Endodermal cell (in vitro differentiated cells): Measurements from ENCODE around the gene CD22. TPM values are rescaled to one million over a fixed set of nuclear protein-coding genes. Genes with fewer than 3 reads are reported as not detected.

Experiments used
- DNase-seq: peaks from one replicate; pipeline ENCODE4 v3.0.0-alpha.2; 2017
- H3K27ac ChIP-seq: 2 replicates; pipeline ENCODE4 v1.5.1; 2013; ENCODE audit warnings: mild to moderate bottlenecking, low read depth, low read length, moderate library complexity
- H3K27me3 ChIP-seq: 2 replicates; pipeline ENCODE4 v1.6.1; 2013; ENCODE audit warnings: mild to moderate bottlenecking, low read length, moderate library complexity; ENCODE audit not compliant: insufficient read depth, control insufficient read depth, poor library complexity, severe bottlenecking
- H3K36me3 ChIP-seq: 2 replicates; pipeline ENCODE4 v1.7.0; 2013; ENCODE audit warnings: mild to moderate bottlenecking, low read length, moderate library complexity; ENCODE audit not compliant: control insufficient read depth, insufficient read depth
- H3K4me1 ChIP-seq: one replicate; pipeline ENCODE4 v1.7.0; 2013; ENCODE audit warnings: low read length; ENCODE audit not compliant: control insufficient read depth, insufficient read depth
- H3K4me3 ChIP-seq: 2 replicates; pipeline ENCODE4 v1.5.1; 2013; ENCODE audit warnings: mild to moderate bottlenecking, low read length, moderate library complexity
- H3K9ac ChIP-seq: 2 replicates; pipeline ENCODE4 v1.6.1; 2013; ENCODE audit warnings: mild to moderate bottlenecking, low read length, moderate library complexity; ENCODE audit not compliant: poor library complexity, severe bottlenecking; ENCODE audit errors: extremely low read depth
- H3K9me3 ChIP-seq: 2 replicates; pipeline ENCODE4 v1.6.1; 2013; ENCODE audit warnings: mild to moderate bottlenecking, low read length, moderate library complexity; ENCODE audit not compliant: control insufficient read depth
- H3K27ac Mint-ChIP-seq: 2 replicates; pipeline ENCODE4 v1.8.0; 2020; ENCODE audit warnings: mixed read lengths
- H3K27me3 Mint-ChIP-seq: 2 replicates; pipeline ENCODE4 v1.8.0; 2021; ENCODE audit warnings: mild to moderate bottlenecking, mixed read lengths; ENCODE audit not compliant: insufficient read depth
- H3K36me3 Mint-ChIP-seq: 2 replicates; pipeline ENCODE4 v1.8.0; 2020; ENCODE audit warnings: low read depth, mixed read lengths
- H3K4me1 Mint-ChIP-seq: 2 replicates; pipeline ENCODE4 v1.8.0; 2020; ENCODE audit warnings: mixed read lengths
- H3K4me3 Mint-ChIP-seq: 2 replicates; pipeline ENCODE4 v1.8.0; 2020; ENCODE audit warnings: mild to moderate bottlenecking, moderate library complexity, mixed read lengths
- H3K9me3 Mint-ChIP-seq: 2 replicates; pipeline ENCODE4 v1.8.0; 2020; ENCODE audit warnings: mild to moderate bottlenecking, mixed read lengths
- WGBS, 2 experiments: methylation state at CpG; one replicate each; pipeline versions ENCODE4 v1.1.5 to v1.1.7; 2013; ENCODE audit warnings: missing lambda C conversion rate in 2 of 2, mixed read lengths in 1 of 2; ENCODE audit not compliant: insufficient coverage in 1 of 2, insufficient read length in 1 of 2; 5-methylcytosine and 5-hydroxymethylcytosine counted together
- total RNA-seq, 2 donors: library from RNA; stranded (reverse); fragmentation: NEBNext Ultra II Directional in 1 of 2; extraction: Animal tissue kit (Norgen Biotek cat#: 25700) in 1 of 2; gene quantifications; 2 replicates in 1 of 2; 3 replicates in 1 of 2; pipeline ENCODE4 v1.2.1, GENCODE V29; 2021
- TF ChIP-seq, protein P1 (sequence below): fragments of 200-600 bp; sonication (generic); conservative IDR thresholded peaks from 2 replicates; pipeline ENCODE4 v1.5.0; 2021; ENCODE audit warnings: antibody characterized with exemption, mild to moderate bottlenecking

CD22 gene
- total RNA-seq, 2 donors from 2014 or later: not detected

DNA sequence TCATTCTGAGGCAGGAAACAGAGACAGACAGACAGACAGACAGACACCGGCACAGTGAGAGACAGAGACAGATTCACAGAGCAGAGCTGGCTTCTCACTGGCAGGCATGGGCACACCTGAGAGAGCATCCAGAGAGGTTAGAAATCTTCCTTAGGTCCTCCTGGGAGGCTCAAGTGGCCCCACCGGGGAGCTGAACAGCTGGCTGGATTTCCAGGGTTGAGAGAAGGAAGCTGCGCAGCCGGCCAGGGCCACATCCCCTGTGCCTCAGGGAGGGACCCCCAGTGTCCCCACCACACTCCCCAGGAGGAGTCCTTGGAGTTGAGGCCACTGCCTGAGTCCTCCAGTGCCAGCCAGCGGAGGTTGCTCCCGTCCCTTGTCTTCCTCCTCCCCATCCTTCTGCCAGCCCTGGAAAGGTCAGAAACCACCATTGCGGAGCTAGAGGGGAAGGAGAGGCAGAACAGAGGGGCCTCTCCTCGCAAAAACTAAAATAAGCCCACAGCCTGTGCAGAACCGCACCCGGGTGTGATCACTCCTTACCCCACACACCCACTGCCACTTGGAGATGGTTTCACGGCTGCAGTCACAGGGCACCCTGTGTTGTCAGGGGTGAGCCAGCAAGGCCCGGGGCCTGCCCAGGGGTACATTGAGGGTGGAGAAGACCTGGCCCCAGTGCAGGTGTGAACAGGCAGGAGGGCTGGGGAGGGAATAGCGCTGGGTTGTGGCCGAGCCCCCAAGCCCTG lies 33.4 kb downstream of the CD22 start:
- peaks cover 2% of the 10 kb centered on the region for H3K27me3 Mint-ChIP-seq
- no peak for DNase-seq
- Histone ChIP-seq H3K4me3 (no peak overlapping the region), H3K36me3 (no peaks in the 10 kb centered on the region), H3K27me3 (no peaks in the 10 kb centered on the region), H3K27ac (no peak overlapping the region), H3K9ac (no peak overlapping the region), H3K4me1 (no peaks in the 10 kb centered on the region), H3K9me3 (no peaks in the 10 kb centered on the region)
- TF ChIP-seq, protein P1, sequence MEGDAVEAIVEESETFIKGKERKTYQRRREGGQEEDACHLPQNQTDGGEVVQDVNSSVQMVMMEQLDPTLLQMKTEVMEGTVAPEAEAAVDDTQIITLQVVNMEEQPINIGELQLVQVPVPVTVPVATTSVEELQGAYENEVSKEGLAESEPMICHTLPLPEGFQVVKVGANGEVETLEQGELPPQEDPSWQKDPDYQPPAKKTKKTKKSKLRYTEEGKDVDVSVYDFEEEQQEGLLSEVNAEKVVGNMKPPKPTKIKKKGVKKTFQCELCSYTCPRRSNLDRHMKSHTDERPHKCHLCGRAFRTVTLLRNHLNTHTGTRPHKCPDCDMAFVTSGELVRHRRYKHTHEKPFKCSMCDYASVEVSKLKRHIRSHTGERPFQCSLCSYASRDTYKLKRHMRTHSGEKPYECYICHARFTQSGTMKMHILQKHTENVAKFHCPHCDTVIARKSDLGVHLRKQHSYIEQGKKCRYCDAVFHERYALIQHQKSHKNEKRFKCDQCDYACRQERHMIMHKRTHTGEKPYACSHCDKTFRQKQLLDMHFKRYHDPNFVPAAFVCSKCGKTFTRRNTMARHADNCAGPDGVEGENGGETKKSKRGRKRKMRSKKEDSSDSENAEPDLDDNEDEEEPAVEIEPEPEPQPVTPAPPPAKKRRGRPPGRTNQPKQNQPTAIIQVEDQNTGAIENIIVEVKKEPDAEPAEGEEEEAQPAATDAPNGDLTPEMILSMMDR: no peak
- no peaks in the 10 kb centered on the region for H3K36me3 Mint-ChIP-seq
- 92 to 100% methylated on average over 2 to 10 of the region's 14 CpGs for WGBS, 2 experiments
- H3K27ac Mint-ChIP-seq: no peak overlapping the region
- no peaks in the 10 kb centered on the region for H3K9me3 Mint-ChIP-seq
- H3K4me3 Mint-ChIP-seq: no peak overlapping the region
- H3K4me1 Mint-ChIP-seq: no peaks in the 10 kb centered on the region

DNA sequence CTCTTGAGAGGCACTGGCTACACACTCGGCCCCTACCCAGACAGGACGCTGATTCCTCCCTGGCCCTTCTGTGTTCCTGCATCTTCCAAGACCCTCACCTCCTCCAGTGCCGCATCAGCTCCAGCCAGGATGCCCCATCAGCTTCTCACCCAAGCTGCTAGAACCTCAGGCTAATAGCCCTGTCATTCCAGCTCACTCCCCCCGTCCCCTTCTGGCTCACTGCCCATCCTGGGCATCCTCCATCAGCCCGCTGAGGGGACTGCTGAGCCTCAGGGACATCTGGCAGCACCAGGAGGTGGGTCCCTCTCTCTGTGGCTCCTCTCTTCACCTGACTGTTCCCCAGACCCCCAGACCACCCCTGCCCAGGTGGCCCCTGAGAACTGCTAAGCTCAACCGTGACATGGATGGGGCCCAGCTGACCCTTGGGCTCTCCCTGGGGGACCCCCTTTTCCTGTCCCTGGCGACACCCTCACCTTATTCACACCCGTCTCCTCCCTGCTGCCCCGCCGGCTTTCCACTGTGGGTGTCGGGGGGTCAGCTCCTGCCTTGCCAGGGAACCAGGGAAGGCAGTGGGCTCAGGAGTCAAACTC lies 34.1 kb downstream of the CD22 start:
- no peak overlapping the region for H3K4me3 ChIP-seq
- no peaks in the 10 kb centered on the region for H3K36me3 ChIP-seq
- Mint-ChIP-seq H3K4me3 (no peak overlapping the region), H3K27ac (no peak overlapping the region), H3K36me3 (no peaks in the 10 kb centered on the region), H3K4me1 (no peaks in the 10 kb centered on the region), H3K9me3 (no peaks in the 10 kb centered on the region), H3K27me3 (peaks cover 5% of the 10 kb centered on the region)
- no peaks in the 10 kb centered on the region for H3K9me3 ChIP-seq
- WGBS, 2 experiments: 93% methylated on average over 7 of the region's 11 CpGs; no CpG with 5 or more reads in 1 of the 2 experiments
- H3K4me1 ChIP-seq: no peaks in the 10 kb centered on the region
- no peak for DNase-seq
- H3K9ac ChIP-seq: no peak overlapping the region
- no peak overlapping the region for H3K27ac ChIP-seq
- H3K27me3 ChIP-seq: no peaks in the 10 kb centered on the region
- TF ChIP-seq, protein P1: no peak

DNA sequence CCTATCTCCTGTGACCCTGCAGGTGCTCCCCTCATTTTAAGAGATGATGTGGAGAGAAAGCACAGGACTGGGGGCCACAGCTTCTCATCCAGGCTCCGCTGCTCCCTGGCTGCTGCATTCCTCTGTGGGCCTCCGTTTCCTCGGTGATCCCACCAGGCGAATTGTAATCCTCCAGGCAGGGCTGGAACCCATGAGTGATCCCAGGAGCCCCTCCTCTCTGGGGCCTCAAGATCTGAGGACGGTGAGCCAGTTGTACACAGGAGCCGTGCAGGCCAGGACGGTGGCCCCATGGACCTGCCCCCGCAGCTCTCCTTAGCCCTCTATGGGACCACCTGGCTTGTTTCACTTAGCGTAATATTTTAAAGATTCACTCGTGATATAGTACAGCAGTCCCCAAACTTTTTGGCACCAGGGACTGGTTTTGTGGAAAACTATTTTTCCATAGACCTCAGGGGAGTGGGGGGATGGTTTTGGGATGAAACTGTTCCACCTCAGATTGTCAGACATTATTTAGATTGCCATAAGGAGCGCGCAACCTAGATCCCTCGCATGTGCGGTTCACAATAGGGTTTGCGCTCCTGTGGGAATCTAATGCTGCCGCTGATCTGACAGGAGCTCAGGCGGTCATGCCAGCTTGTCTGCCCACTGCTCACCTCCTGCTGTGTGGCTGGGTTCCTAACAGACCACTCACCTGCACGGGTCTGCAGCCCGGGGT lies 34.9 kb downstream of the CD22 start:
- Mint-ChIP-seq H3K4me3 (no peak overlapping the region), H3K27ac (no peak overlapping the region), H3K4me1 (no peaks in the 10 kb centered on the region), H3K9me3 (no peaks in the 10 kb centered on the region), H3K27me3 (peaks cover 7% of the 10 kb centered on the region), H3K36me3 (no peaks in the 10 kb centered on the region)
- H3K9me3 ChIP-seq: no peaks in the 10 kb centered on the region
- WGBS, 2 experiments: 91 to 100% methylated on average over 5 to 19 of the region's 19 CpGs
- H3K27ac ChIP-seq: no peak overlapping the region
- TF ChIP-seq, protein P1: no peak
- H3K4me3 ChIP-seq: no peak overlapping the region
- H3K27me3 ChIP-seq: no peaks in the 10 kb centered on the region
- DNase-seq: no peak
- no peaks in the 10 kb centered on the region for H3K36me3 ChIP-seq
- H3K9ac ChIP-seq: no peak overlapping the region
- H3K4me1 ChIP-seq: no peaks in the 10 kb centered on the region
